Activated T-helper 1 cell treated with anti-CD3 and anti-CD28 coated beads, Interleukin-2, amount 50 U/mL, for 16 hours (primary cell): ENCODE measurements around the gene CDC42.

Experiments
- DNase-seq, 2 donors: peaks; one replicate each; pipeline ENCODE4 v3.0.0-alpha.2; 2020; ENCODE audit warnings: low read depth in 1 of 2, low spot score in 1 of 2

Gene CDC42

GRCh38 chr1:22037520-22037919 lies 15.0 kb upstream of the CDC42 start:
- DNase-seq = no peak

DNA sequence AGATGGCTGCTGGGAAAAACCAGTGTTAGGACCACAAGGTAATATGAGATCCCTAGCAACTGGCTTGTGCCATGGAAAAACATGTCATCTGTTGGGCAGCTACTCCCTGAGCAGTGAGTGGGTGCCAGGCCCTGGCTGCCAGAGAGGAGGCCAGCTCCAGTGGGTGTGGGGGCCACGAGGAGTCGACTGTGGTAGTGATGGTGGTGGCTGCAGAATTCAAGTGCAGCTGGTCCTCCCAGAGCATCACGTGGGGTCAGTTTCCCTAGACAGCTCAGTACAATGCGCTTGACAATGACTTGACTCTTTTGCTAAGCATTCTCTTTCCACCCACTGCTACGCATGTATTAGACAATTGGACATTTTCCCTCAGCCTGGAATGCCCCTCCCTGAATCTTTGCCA lies 14.5 kb upstream of the CDC42 start:
- DNase-seq = no peak

DNA sequence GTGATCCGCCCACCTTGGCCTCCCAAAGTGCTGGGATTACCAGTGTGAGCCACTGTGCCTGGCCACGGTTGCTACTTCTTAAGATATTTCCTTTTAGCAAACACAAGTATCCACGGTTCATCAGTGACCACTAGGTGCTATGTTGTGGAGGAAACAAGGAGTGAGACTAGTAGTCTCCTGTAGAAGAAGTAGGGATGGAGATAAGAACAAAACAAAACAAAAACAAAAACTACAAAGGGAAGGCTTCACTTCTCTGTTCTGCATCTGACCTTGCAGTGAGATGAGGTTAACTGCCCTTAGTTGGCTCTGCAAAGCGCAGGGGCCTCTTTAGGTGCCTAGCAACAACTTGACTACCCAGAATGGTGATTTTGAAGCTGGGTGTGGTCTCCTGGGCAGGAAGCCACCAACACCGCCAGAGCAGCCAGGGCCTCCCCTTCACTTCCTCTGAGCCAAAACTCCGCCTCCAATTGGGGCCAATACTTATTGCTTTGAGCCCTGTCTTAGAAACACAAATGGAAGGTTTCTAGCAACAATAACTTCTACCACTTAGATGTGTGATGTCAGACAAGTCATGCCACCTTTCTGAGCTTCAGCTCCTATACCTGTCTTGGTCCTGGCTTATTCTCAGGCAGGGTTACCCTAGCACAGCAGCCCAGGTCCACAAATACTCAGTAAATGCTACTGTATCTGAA lies 12.8 kb upstream of the CDC42 start:
- peak; percentile 68 to 73 for DNase-seq

- DNase-seq = no peak
These were observed 12.3 kb upstream of the CDC42 start for GRCh38 chr1:22040286-22040623.

GRCh38 chr1:22041505-22041904 lies 11.0 kb upstream of the CDC42 start:
- DNase-seq = no peak

GRCh38 chr1:22043198-22043769 lies 9.2 kb upstream of the CDC42 start:
- DNase-seq = no peak

DNA sequence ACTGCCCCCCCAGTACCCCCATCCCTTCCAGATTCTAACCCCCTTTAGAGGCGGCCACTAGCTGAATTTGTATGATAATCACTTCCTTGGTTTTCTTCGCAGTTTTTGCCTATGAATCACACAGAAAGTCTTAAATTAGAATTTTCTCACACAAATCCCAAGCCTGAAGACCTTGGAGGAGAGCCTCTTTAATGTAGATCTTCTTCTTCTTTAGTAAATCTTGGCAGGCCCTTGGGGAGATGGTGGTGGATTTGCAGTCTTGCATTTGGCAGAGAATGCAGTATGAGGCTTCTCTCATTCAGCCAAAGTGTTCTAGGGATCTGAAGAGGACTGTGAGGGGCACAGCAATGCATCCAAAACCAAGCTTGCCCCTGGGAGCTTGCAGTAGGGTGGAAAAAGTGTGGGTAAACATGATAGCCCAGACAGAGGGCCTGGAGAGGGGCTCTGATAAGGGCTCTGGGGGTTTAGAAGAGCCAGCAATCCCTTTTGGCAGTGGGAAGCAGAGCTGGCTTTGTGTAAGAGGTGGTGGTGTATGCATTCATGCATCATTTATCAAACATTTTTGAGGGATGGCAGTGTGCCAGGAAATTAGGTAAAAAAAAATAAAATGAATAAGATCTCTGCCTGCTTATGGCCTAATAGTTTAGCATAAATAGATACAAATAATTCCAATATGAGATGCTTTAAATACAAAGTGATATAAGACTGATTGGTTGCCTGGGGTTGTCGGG lies 7.7 kb upstream of the CDC42 start:
- DNase-seq = no peak

DNA sequence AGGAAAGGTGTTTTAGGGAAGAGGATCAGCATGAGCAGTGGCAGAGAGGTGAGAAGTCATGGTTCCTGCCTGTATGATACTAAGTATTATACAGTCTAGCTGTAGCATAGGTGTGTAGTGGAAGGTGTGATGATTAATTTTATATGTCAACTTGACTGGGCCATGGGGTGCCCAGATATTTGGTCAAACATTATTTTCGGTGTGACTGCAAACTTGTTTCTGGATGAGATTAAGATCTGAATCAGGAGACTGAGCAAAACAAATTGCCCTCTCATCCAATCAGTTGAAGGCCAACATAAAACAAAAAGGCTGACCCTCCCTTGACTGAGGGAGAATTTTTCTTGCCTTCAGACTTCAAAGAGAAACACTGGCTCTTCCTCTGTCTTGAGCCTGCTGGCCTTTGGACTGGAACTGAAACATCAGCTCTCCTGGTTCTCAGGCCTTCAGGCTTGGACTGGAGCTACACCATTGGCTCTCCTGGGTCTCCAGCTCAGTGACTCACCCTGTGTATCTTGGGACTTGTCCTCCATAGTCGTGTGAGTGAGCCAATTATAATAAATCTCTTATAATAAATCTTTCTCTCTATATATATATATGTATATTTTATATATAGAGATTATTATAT lies 6.8 kb upstream of the CDC42 start:
- DNase-seq = no peak

DNA sequence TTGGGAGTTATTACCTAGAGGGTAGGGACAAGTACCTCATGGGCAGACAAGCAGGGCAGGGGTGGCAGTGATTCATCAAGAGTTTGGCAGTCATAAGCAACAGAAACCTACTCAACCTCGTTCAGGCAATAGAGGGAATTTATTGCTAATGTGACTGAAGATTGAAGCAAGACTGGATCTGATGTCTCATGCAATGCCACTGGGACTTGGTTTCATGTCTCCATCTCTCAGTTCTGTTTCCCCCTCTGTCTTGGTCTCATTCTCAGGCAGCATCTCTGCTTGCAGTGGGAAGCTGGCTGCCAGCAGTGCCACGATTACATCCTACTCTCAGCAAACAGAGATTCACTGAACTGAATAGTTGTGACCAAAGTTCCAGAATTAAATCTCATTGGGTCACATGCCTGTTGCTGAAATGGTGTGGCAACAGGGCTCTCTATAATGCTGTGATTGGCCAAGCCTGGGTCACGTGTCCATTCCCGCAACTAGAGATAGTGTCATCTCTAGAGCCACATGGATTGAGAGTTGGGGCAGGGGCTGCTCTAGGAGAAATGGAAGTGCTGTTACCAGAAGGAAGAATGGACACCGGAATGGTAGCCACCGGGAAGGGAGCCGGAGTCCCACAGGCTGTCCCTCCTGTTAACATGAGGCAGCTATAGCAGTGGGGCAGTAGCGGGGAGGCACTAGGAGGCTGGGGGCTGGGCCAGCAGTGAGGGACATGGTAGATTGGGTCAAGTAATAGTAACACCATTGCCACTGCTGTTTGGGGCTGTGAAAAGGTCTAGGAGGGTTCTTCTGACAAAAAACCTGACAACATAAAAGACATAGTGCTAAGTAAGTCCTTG lies 3.9 kb upstream of the CDC42 start:
- DNase-seq = no peak

GRCh38 chr1:22050330-22050729 lies 2.2 kb upstream of the CDC42 start:
- no peak for DNase-seq

GRCh38 chr1:22051607-22052114 lies 848 bp upstream of the CDC42 start:
- DNase-seq = no peak

- DNase-seq = peak; percentile 9 to 27
These were observed 730 bp downstream of the CDC42 start for GRCh38 chr1:22053017-22053860.

GRCh38 chr1:22053861-22054770 lies 1.6 kb downstream of the CDC42 start:
- no peak for DNase-seq

- DNase-seq = no peak
These were observed 3.0 kb downstream of the CDC42 start for GRCh38 chr1:22055463-22055862.

GRCh38 chr1:22056043-22056442 lies 3.5 kb downstream of the CDC42 start:
- no peak for DNase-seq

DNA sequence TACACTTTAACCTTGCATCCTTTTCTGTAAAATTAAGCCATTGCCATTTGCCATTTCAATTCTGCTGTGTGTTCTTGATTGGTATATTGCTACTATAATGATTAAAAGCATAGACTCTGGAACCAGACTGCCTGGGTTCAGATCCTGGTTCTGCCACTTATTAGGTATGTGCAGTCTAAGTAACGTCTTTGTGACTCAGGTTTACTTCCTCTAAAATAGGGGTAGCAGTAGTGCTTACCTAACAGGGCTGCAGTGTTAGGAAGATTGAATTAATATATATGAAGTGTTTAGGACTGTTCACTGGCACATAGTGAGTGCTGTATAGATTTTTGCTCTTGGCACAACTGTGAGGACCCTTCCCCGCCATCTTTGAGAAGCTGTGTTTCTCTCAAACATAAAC lies 4.4 kb downstream of the CDC42 start:
- no peak for DNase-seq

- DNase-seq = no peak
These were observed 5.4 kb downstream of the CDC42 start for GRCh38 chr1:22057861-22058260.

- DNase-seq = no peak
These were observed 12.4 kb downstream of the CDC42 start for GRCh38 chr1:22064751-22065402.

DNA sequence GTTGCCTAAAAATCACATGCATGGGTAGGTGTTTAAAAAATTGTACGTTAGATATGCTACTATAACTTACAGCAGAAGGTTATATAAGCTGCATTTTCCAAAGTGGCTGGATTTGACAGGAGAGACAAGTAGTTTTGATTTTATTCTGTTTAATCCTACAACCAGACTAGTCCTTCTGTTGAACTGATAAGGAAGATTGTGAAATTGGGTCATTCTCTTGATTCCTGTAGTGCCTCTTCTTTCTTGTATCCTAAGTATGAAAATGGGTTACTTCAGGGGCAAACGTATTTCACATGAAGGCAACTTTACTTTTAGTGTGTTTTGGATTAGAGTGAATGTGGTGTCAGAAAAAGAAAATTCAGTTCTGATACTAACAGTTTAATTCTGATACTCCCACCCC lies 19.0 kb downstream of the CDC42 start:
- DNase-seq = no peak
